Tibial artery (tissue), 4 donors: Measurements from ENCODE around the gene SLC43A3.

Experiments used
- DNase-seq, 2 donors: peaks; one replicate each; pipeline ENCODE4 v3.0.0-alpha.2; 2019
- H3K27ac ChIP-seq, 2 donors: fragments of 200-600 bp; sonication (generic) in 1 of 2; 1 replicate in 1 of 2; 2 replicates in 1 of 2; pipeline ENCODE4 v1.5.1; 2018 to 2019; ENCODE audit warnings: mild to moderate bottlenecking in 1 of 2
- H3K27me3 ChIP-seq, 2 donors: fragments of 200-600 bp; sonication (generic) in 1 of 2; one replicate each; pipeline versions ENCODE4 v1.5.1 to v1.6.0; 2016 to 2019
- H3K36me3 ChIP-seq, 3 donors: fragments of 200-600 bp; sonication (generic) in 2 of 3; one replicate each; pipeline ENCODE4 v1.5.1; 2016 to 2019; ENCODE audit warnings: mild to moderate bottlenecking in 2 of 3
- H3K4me1 ChIP-seq, 4 donors: fragments of 200-600 bp; sonication (generic) in 2 of 4; 1 replicate in 3 of 4; 2 replicates in 1 of 4; pipeline ENCODE4 v1.5.1; 2016 to 2019
- H3K4me3 ChIP-seq, 2 donors: fragments of 200-600 bp; sonication (generic) in 1 of 2; 1 replicate in 1 of 2; 2 replicates in 1 of 2; pipeline ENCODE4 v1.5.1; 2018 to 2019; ENCODE audit warnings: mild to moderate bottlenecking in 2 of 2
- H3K9me3 ChIP-seq, 3 donors: fragments of 200-600 bp; sonication (generic) in 1 of 3; one replicate each; pipeline ENCODE4 v1.5.1; 2016 to 2019
- intact Hi-C: fragments of 100-400 bp; cut with DNase I; formaldehyde crosslinking; loops from one replicate; pipeline ENCODE4 v1.15.0; 2023; ENCODE audit warnings: low total_unique reads
- TF ChIP-seq, protein P1 (sequence below), 2 experiments: fragments of 200-600 bp in 1 of 2; fragments of 450-650 bp in 1 of 2; IDR thresholded peaks; one replicate each; pipeline ENCODE4 v1.5.1; 2017 to 2019; ENCODE audit warnings: antibody characterized with exemption in 2 of 2, mild to moderate bottlenecking in 1 of 2, moderate library complexity in 1 of 2

The SLC43A3 gene

DNA sequence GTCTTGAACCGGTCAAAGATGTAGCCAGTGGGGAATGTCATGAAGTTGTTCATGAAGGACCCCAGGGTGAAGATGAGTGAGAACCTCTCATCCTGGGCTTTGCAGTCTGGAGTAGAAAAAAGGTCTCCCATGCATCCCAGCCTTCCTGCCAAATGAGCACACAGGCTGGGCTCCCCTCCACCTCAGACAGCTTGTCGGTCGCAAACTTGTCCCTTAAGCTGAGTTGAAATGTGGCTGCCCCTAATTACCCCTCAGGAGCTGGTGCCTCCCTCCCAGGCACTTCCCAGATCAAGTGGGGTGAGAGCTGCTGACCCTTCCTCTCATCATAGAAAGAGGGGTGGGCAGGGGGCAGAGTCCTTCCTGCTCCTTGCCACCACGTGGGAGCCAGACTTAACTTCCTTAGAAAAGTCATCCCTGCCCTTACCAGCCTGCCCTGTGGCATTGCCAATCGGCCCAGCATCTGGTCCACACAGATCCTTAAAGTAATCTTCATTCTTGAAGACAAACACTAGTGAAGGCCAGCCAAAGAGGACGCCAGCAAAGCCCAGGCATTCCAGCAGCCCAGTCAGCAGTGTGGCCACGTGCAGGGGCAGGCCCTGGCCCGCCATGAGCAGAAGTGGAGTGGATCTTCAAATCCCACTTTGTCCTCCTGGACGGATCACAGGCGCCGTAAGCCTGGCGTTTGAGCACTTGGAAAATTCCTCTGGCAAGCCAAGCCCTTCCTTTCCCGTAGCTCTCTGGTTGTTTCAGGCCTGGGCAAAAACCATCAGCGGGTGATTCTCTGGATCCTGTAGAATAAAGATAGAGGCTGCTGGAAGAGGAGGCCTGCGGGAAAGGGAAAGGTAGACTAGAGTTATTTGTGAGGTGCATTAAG is 1.1 kb downstream of the SLC43A3 start:
- no peaks in the 10 kb centered on the region for H3K27me3 ChIP-seq
- H3K9me3 ChIP-seq, result no peaks in the 10 kb centered on the region
- DNase-seq, result peak; percentile 84 to 91
- H3K36me3 ChIP-seq, result peaks cover 6 to 35% (median 31%) of the 10 kb centered on the region in 3 donors
- peak overlapping the region; percentile 53 to 57 for H3K4me3 ChIP-seq
- H3K27ac ChIP-seq, result peak overlapping the region; percentile 87 to 90
- peaks cover 0 to 51% (median 44%) of the 10 kb centered on the region in 4 donors for H3K4me1 ChIP-seq
- TF ChIP-seq, protein P1, sequence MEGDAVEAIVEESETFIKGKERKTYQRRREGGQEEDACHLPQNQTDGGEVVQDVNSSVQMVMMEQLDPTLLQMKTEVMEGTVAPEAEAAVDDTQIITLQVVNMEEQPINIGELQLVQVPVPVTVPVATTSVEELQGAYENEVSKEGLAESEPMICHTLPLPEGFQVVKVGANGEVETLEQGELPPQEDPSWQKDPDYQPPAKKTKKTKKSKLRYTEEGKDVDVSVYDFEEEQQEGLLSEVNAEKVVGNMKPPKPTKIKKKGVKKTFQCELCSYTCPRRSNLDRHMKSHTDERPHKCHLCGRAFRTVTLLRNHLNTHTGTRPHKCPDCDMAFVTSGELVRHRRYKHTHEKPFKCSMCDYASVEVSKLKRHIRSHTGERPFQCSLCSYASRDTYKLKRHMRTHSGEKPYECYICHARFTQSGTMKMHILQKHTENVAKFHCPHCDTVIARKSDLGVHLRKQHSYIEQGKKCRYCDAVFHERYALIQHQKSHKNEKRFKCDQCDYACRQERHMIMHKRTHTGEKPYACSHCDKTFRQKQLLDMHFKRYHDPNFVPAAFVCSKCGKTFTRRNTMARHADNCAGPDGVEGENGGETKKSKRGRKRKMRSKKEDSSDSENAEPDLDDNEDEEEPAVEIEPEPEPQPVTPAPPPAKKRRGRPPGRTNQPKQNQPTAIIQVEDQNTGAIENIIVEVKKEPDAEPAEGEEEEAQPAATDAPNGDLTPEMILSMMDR (IDR thresholded peaks at IDR 0.05), result no peak
- intact Hi-C loops, result no loop called here

DNA sequence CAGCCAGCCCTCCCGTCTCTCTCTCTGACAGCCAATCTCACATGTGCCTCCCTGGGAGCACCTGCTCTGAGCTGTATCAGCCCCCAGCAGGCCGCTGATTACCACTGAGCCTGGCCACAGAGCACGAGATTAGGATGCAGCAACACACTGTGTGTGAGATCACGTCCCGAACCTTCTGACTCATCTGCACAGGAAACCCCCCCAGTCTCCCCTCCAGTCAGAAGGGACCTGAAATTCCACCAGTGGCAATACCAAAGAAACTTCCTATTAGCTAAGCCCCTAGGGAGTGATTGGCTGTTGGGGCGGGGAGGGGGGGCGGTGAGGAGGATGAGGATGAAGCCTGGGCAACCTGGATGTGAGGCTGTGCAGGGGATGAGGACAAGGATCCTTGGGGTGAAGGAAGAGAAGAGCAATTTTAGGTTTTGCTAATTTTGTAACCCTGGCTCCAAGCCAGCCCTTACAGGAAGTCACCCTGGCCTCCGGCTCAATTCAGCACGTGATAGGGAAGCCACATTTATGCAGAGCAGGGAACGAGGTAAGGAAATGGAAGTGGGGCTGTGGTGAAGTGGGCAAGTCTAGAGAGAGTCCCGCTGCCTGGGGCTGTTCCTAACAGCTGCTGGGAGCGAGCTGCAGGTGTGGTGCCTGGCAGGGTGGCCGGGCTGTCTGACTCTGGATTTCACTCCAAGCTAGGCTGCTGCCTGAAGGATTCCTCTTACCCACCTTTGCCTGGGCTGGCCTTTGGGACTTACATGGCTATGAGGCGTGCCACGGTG is 1.9 kb downstream of the SLC43A3 start:
- H3K4me3 ChIP-seq, result peak overlapping the region; percentile 53 to 57
- intact Hi-C loops, result no loop called here
- H3K27ac ChIP-seq, result peak overlapping the region; percentile 87 to 90
- H3K27me3 ChIP-seq, result no peaks in the 10 kb centered on the region
- peak; percentile 92 to 95 for DNase-seq
- H3K4me1 ChIP-seq, result peaks cover 0 to 51% (median 44%) of the 10 kb centered on the region in 4 donors
- peaks cover 13 to 43% (median 39%) of the 10 kb centered on the region in 3 donors for H3K36me3 ChIP-seq
- H3K9me3 ChIP-seq, result no peaks in the 10 kb centered on the region
- TF ChIP-seq, protein P1 (IDR thresholded peaks at IDR 0.05), result no peak

DNA sequence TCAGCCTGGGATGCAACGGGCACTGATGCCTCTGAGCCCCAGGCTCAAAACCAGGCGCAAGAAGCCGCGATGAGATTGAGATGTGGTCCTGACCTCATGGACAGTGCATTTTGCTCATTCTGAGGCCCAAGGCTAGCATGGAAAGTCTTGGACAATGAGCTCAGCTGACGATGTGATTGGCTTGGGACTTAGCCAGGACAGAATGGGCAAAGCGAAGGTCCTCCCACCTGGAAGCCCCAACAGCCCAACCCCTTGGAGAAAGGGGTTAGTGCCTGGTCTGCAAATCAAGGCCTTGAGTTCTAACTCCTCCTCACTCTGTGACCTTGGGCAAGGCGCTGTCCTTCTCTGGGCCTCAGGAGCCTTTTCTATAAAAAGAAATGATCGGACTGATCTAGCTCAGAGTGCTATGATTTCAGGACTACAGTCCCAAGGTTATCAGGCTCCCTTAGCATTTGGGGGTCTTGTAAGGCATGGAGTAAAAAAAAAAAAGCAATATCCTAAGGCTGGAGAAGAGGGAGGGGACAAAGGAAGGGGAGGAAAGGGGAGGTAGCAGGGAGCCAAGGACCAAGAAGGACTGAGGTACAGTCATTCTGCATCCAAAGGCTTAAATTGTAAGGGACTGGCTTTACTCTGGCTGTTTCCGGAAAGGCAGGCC is 2.7 kb downstream of the SLC43A3 start:
- Histone ChIP-seq H3K36me3 (peaks cover 13 to 50% (median 41%) of the 10 kb centered on the region in 3 donors), H3K4me3 (peak overlapping the region in 1 of 2 donors; percentile 57), H3K27me3 (no peaks in the 10 kb centered on the region), H3K4me1 (peaks cover 0 to 51% (median 44%) of the 10 kb centered on the region in 4 donors), H3K27ac (peak overlapping the region; percentile 87 to 90), H3K9me3 (no peaks in the 10 kb centered on the region)
- TF ChIP-seq, protein P1 (IDR thresholded peaks at IDR 0.05), result no peak
- intact Hi-C loops, result no loop called here
- DNase-seq, result no peak

DNA sequence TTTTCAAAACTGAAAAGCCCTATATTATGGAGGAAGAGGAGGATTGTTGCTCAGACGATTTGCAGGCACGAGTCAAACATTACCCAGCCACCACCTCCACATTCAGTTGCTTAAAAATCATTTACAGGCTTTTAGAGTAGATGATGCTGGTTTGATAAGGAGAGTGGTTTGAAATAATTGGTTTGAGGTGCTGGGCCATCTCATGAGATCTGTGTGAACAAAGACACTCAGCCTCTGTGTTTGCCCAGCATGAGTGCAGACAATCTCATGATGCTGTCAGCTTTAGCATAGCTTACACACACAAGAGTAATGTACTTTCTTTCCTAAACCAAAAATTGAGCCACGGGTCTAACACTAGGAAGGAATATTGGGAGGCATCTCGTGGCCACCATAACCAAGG is 4.3 kb downstream of the SLC43A3 start:
- Histone ChIP-seq H3K27me3 (no peaks in the 10 kb centered on the region), H3K4me1 (peaks cover 0 to 43% (median 36%) of the 10 kb centered on the region in 4 donors), H3K36me3 (peaks cover 23 to 66% (median 51%) of the 10 kb centered on the region in 3 donors), H3K27ac (no peak overlapping the region), H3K9me3 (no peaks in the 10 kb centered on the region), H3K4me3 (no peak overlapping the region)
- no peak for DNase-seq
- TF ChIP-seq, protein P1 (IDR thresholded peaks at IDR 0.05), result no peak
- intact Hi-C loops, result no loop called here

DNA sequence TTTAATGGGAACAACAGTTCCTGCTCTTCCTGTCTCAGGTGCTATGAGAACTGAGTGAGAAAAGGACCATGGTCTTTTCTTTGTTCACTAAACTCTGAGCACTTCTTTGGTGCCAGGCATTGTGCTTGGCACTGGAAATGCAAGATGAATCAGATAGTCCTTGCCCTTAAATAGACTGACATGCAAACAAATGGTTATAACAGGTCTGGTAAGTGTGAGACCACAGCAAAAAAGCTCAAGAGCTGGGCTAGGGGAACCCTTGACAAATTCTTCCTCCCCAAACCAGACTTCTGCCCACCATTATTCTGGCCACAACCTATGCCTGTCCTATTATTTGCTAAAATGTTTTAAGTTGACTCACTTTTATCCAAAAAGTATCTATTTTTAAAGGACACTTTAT is 5.1 kb downstream of the SLC43A3 start:
- intact Hi-C loops, result no loop called here
- no peak overlapping the region for H3K27ac ChIP-seq
- TF ChIP-seq, protein P1 (IDR thresholded peaks at IDR 0.05), result no peak
- H3K4me1 ChIP-seq, result peaks cover 0 to 43% (median 35%) of the 10 kb centered on the region in 4 donors
- no peak for DNase-seq
- no peak overlapping the region for H3K4me3 ChIP-seq
- no peaks in the 10 kb centered on the region for H3K9me3 ChIP-seq
- H3K27me3 ChIP-seq, result no peaks in the 10 kb centered on the region
- peaks cover 27 to 75% (median 59%) of the 10 kb centered on the region in 3 donors for H3K36me3 ChIP-seq
